ENCODE results near the gene MLH1. TPM values are rescaled to one million over a fixed set of nuclear protein-coding genes. Genes with fewer than 3 reads are reported as not detected.
"Not testable (repeated sequence)": the region's sequence is repeated elsewhere in the genome, so short reads cannot be mapped to it uniquely, and the experiment has no call there.

MLH1 gene
- total RNA-seq, 4 donors from 2014 or later, result 25.2 to 52.5 (median 36.4) TPM

GRCh38 chr3:37050282-37050681 lies 57.0 kb downstream of the MLH1 start:
- intact Hi-C loops (cut with DNase I; ENCODE audit: low total_unique reads), result no loop called here
- Histone ChIP-seq H3K27me3 (no peaks in the 10 kb centered on the region), H3K36me3 (peaks cover 0 to 72% of the 10 kb centered on the region in 2 donors), H3K27ac (peak overlapping the region; percentile 24 to 90 (median 68)), H3K4me1 (peaks cover 32 to 33% of the 10 kb centered on the region in 2 donors), H3K4me3 (no peak overlapping the region), H3K9me3 (no peaks in the 10 kb centered on the region)
- ATAC-seq (no peak), DNase-seq (no peak)
- no peak for TF ChIP-seq CTCF (IDR thresholded peaks at IDR 0.05 in 4 of 5, conservative IDR thresholded peaks at IDR 0.05 in 1 of 5)
- TF ChIP-seq POLR2A (IDR thresholded peaks at IDR 0.05), result no peak
- in situ Hi-C loops (cut with MboI; ENCODE audit: low sequenced_read_pairs in 4 of 4), result no loop called here

DNA sequence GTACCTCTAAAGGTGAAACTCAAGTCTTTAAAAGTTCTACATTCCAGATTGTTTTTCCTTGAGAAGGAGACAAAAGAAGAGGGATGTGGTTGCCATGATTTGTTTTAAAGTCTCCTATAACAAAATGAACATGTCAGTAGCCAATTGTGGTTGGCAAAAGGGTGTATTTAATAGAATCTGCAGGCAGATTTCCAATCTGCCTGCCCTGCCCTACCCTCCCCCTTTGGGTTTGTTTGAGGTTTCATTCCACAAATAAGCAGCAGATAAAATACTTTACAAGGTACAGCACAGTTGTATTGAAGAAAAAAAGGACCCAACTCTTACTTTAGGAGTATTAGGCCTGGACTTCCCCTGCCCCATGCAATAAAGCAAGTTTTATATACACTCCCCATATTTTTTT lies 59.5 kb downstream of the MLH1 start:
- ATAC-seq (no peak), DNase-seq (no peak)
- in situ Hi-C loops (cut with MboI; ENCODE audit: low sequenced_read_pairs in 4 of 4) (no loop called here), intact Hi-C loops (cut with DNase I; ENCODE audit: low total_unique reads) (no loop called here)
- no peak for TF ChIP-seq POLR2A (IDR thresholded peaks at IDR 0.05)
- no peak for TF ChIP-seq CTCF (IDR thresholded peaks at IDR 0.05 in 4 of 5, conservative IDR thresholded peaks at IDR 0.05 in 1 of 5)
- no peaks in the 10 kb centered on the region for H3K27me3 ChIP-seq
- H3K9me3 ChIP-seq, result no peaks in the 10 kb centered on the region
- peak overlapping the region; percentile 86 to 90 (median 89) for H3K27ac ChIP-seq
- H3K4me3 ChIP-seq, result no peak overlapping the region
- H3K4me1 ChIP-seq, result peaks cover 35 to 49% of the 10 kb centered on the region in 2 donors
- H3K36me3 ChIP-seq, result peaks cover 0 to 62% of the 10 kb centered on the region in 2 donors

DNA sequence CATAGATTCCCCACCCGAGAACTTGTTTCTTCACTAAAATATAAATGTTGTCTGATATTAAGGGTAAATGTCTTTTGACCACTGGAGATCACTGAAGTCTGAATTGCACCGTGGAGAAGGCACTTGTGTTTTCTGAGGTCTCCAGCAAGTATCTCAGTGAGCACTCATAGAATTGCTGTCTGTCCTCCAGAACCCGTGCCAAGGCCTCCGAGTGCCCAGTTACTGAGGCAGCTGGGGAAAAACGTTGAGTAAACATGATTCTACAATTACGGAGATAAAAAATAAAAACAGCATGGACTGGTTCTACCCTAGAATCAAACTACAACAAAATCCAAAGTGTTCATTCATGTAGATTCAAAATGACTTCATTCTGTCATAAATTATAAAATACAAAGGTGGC lies 60.0 kb downstream of the MLH1 start:
- DNase-seq, result no peak
- intact Hi-C loops (cut with DNase I; ENCODE audit: low total_unique reads) (no loop called here), in situ Hi-C loops (cut with MboI; ENCODE audit: low sequenced_read_pairs in 4 of 4) (no loop called here)
- peaks cover 35 to 49% of the 10 kb centered on the region in 2 donors for H3K4me1 ChIP-seq
- H3K27ac ChIP-seq, result peak overlapping the region; percentile 86 to 90 (median 89)
- no peak for ATAC-seq
- no peak overlapping the region for H3K4me3 ChIP-seq
- no peaks in the 10 kb centered on the region for H3K27me3 ChIP-seq
- no peaks in the 10 kb centered on the region for H3K9me3 ChIP-seq
- TF ChIP-seq CTCF (IDR thresholded peaks at IDR 0.05 in 4 of 5, conservative IDR thresholded peaks at IDR 0.05 in 1 of 5) (no peak), POLR2A (IDR thresholded peaks at IDR 0.05) (no peak)
- peaks cover 0 to 62% of the 10 kb centered on the region in 2 donors for H3K36me3 ChIP-seq

DNA sequence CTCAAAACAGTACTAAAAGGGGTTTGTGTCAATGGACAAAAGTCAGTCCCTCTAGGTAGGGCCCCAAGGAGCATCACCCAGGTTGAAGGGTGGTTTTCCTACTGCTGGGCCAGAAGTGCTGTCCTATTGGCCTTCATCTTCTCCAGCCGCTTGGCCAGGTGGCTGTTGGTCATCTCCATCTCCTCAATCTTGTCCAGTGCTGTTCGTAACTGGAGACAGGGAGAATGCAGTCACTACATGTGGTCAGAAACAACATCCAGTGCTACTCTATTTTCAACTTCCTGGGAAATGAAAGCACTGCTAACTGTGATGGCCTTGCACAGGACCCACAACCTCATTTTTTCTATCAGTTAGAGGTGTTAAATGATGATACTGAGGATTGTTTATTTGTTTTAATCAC lies 60.4 kb downstream of the MLH1 start:
- in situ Hi-C loops (cut with MboI; ENCODE audit: low sequenced_read_pairs in 4 of 4) (no loop called here), intact Hi-C loops (cut with DNase I; ENCODE audit: low total_unique reads) (loop anchor here (2.0 kb wide), 1 partner anchor 61 kb away; the partner anchor contains the start of genes EPM2AIP1 and MLH1)
- Histone ChIP-seq H3K27me3 (no peaks in the 10 kb centered on the region), H3K27ac (peak overlapping the region; percentile 86 to 90 (median 89)), H3K9me3 (no peaks in the 10 kb centered on the region), H3K4me1 (peaks cover 35 to 49% of the 10 kb centered on the region in 2 donors), H3K36me3 (peaks cover 0 to 62% of the 10 kb centered on the region in 2 donors), H3K4me3 (no peak overlapping the region)
- ATAC-seq, result peak; percentile 59 to 66
- TF ChIP-seq CTCF (IDR thresholded peaks at IDR 0.05 in 4 of 5, conservative IDR thresholded peaks at IDR 0.05 in 1 of 5), result no peak
- no peak for TF ChIP-seq POLR2A (IDR thresholded peaks at IDR 0.05)
- peak; percentile 46 to 57 for DNase-seq

DNA sequence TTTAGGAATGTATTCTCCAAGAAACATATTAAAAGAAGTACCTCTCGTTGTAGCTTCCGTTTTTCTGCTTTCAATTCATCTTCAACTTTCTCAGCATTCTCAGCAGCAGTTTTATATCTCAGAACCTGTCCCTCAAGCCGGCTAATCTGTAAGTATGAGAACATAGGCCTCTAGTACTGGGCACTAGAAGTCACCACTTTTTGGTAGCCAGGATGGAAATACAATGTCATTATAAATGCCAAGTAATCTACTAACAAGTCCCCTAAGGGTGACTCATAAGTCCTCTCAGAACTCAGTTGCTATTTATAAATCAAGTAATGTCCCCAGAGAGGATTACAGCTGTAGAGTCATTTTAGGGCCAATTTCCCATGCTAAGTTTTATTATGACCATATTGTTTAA lies 61.1 kb downstream of the MLH1 start:
- no peaks in the 10 kb centered on the region for H3K9me3 ChIP-seq
- no peak for DNase-seq
- peak overlapping the region in 1 of 4 donors; percentile 1 for H3K4me3 ChIP-seq
- TF ChIP-seq CTCF (IDR thresholded peaks at IDR 0.05 in 4 of 5, conservative IDR thresholded peaks at IDR 0.05 in 1 of 5) (no peak), POLR2A (IDR thresholded peaks at IDR 0.05) (no peak)
- peak; percentile 93 to 96 for ATAC-seq
- in situ Hi-C loops (cut with MboI; ENCODE audit: low sequenced_read_pairs in 4 of 4), result no loop called here
- intact Hi-C loops (cut with DNase I; ENCODE audit: low total_unique reads), result loop anchor here (2.0 kb wide), 1 partner anchor 62 kb away; the partner anchor contains the start of genes EPM2AIP1 and MLH1
- H3K27me3 ChIP-seq, result no peaks in the 10 kb centered on the region
- peak overlapping the region; percentile 86 to 90 (median 89) for H3K27ac ChIP-seq
- peaks cover 0 to 58% of the 10 kb centered on the region in 2 donors for H3K36me3 ChIP-seq
- H3K4me1 ChIP-seq, result peaks cover 35 to 49% of the 10 kb centered on the region in 2 donors

- H3K9me3 ChIP-seq; H3K4me3 ChIP-seq; H3K27me3 ChIP-seq; in situ Hi-C loops (cut with MboI; ENCODE audit: low sequenced_read_pairs in 4 of 4): not testable (repeated sequence)
- peak; percentile 43 to 85 for DNase-seq
- intact Hi-C loops (cut with DNase I; ENCODE audit: low total_unique reads), result loop anchor here (2.0 kb wide), 1 partner anchor 62 kb away; the partner anchor contains the start of genes EPM2AIP1 and MLH1
- H3K27ac ChIP-seq, result peak overlapping the region; percentile 86 to 90 (median 89)
- H3K36me3 ChIP-seq, result peaks cover 0 to 51% of the 10 kb centered on the region in 2 donors
- H3K4me1 ChIP-seq, result peaks cover 32 to 44% of the 10 kb centered on the region in 2 donors
- peak; percentile 70 to 73 for ATAC-seq
Measured at GRCh38 chr3:37055077-37055476, 61.8 kb downstream of the MLH1 start.

All from gastrocnemius medialis (tissue), 4 donors.